ENCODE measurements around the gene SSTR3. TPM values are rescaled to one million over a fixed set of nuclear protein-coding genes. Genes with fewer than 3 reads are reported as not detected.
A peak's percentile ranks its signal among the peaks of the same experiment; 100 is the strongest.

Gene SSTR3
- total and polyA plus RNA-seq, 10 of the 15 experiments (the other 5 are each of a cell fraction or from before 2014, with no cell fraction given), result 0.03 to 4.5 (median 2.4) TPM

- DNase-seq (ENCODE audit: low read depth, low spot score) (no peak), FAIRE-seq (no peak), ATAC-seq (no peak)
- H2AFZ ChIP-seq (ENCODE audit: control insufficient read depth, low read depth, low read length), result no peak overlapping the region
- H3K9ac ChIP-seq (ENCODE audit: control insufficient read depth, insufficient read depth, low read length), result no peak overlapping the region
- WGBS (ENCODE audit: insufficient coverage, insufficient replicate concordance, low lambda C conversion rate, missing lambda C conversion rate), result 66% methylated on average over 7 of the region's 8 CpGs
- ChIA-PET CTCF (interaction anchor here (1.1 to 4.9 kb wide), 8 partner anchors 9 to 84 kb away, joined by 4 to 66 read pairs (median 5); no protein-coding TSS in a partner anchor), POLR2A (interaction anchor here (0.7 to 11.6 kb wide), 4 partner anchors 10 to 42 kb away, joined by 3 to 246 read pairs (median 3); partner anchors contain the start of gene RAC2), RAD21 (ENCODE audit: unreplicated experiment) (interaction anchor here (1.0 to 11.8 kb wide), 5 partner anchors 16 to 89 kb away, joined by 3 to 196 read pairs (median 7); partner anchors contain the start of gene RAC2), SMC1A (ENCODE audit: uncharacterized antibody, unreplicated experiment) (interaction anchor here (0.9 to 5.8 kb wide), 5 partner anchors 10 to 35 kb away, joined by 3 to 87 read pairs (median 12); partner anchors contain the start of gene RAC2)
- peaks cover 24 to 41% of the 10 kb centered on the region in 2 experiments for H3K36me3 ChIP-seq (ENCODE audit: control insufficient read depth in 2 of 2, insufficient read depth in 2 of 2, low read length in 1 of 2)
- peak overlapping the region; percentile 80; the same call in 1 of the 2 replicates for H3K27ac ChIP-seq (ENCODE audit: control insufficient read depth, insufficient read depth)
- in situ Hi-C loops (cut with MboI), result no loop called here
- no peaks in the 10 kb centered on the region for H3K27me3 ChIP-seq (replicated peaks in 1 of 2; ENCODE audit: control insufficient read depth in 2 of 2, insufficient read depth in 2 of 2, low read length in 1 of 2)
- H4K20me1 ChIP-seq (ENCODE audit: control insufficient read depth, insufficient read depth), result no peaks in the 10 kb centered on the region
- H3K4me2 ChIP-seq (ENCODE audit: control insufficient read depth, insufficient read depth), result no peak overlapping the region
- TSS peak; percentile 91 for BruUV-seq (replicated peaks)
- H3K4me3 ChIP-seq, result no peak overlapping the region
- intact Hi-C loops (cut with micrococcal nuclease; ENCODE audit: unreplicated experiment), result loop anchor here (2.0 kb wide), 2 partner anchors 19 to 35 kb away; partner anchors contain the start of gene RAC2
- H3K79me2 ChIP-seq (ENCODE audit: control insufficient read depth, insufficient read depth, low read length), result peaks cover 36% of the 10 kb centered on the region
- H3K4me1 ChIP-seq (ENCODE audit: control insufficient read depth, insufficient read depth, low read length), result peaks cover 70% of the 10 kb centered on the region
- H3K9me3 ChIP-seq (replicated peaks; ENCODE audit: control insufficient read depth, insufficient read depth, low read length), result peaks cover 4% of the 10 kb centered on the region; the same call in 2 of the 3 replicates
- TF ChIP-seq ZSCAN29 (IDR thresholded peaks at IDR 0.05) (no peak), PBX3 (IDR thresholded peaks at IDR 0.05; ENCODE audit: insufficient replicate concordance, low read depth, low read length) (no peak), PKNOX1 (IDR thresholded peaks at IDR 0.05) (no peak), HDGF (IDR thresholded peaks at IDR 0.05) (peak; percentile 21; the same call in 1 of the 2 replicates), HSF1 (IDR thresholded peaks at IDR 0.05; ENCODE audit: low read depth, low read length) (no peak), TBL1XR1 (IDR thresholded peaks at IDR 0.05; ENCODE audit: low read depth, low read length) (no peak), USF2 (IDR thresholded peaks at IDR 0.05; ENCODE audit: borderline replicate concordance, low read depth, low read length) (no peak), RAD21 (IDR thresholded peaks at IDR 0.05; ENCODE audit: insufficient read depth, low read depth, low read length) (peak; percentile 61), SUZ12 (IDR thresholded peaks at IDR 0.05; ENCODE audit: unreplicated experiment) (no peak), ZNF217 (IDR thresholded peaks at IDR 0.05) (no peak), IRF5 (IDR thresholded peaks at IDR 0.05; ENCODE audit: borderline replicate concordance) (no peak), EGR1 (IDR thresholded peaks at IDR 0.05; ENCODE audit: borderline replicate concordance in 1 of 2, low read depth in 2 of 2, low read length in 2 of 2) (no peak), SPI1 (IDR thresholded peaks at IDR 0.05; ENCODE audit: borderline replicate concordance, insufficient read depth, low read depth, low read length) (no peak), JUNB (IDR thresholded peaks at IDR 0.05) (no peak), FOS (IDR thresholded peaks at IDR 0.05; ENCODE audit: borderline replicate concordance, extremely low read depth, insufficient read length) (no peak), SREBF1 (IDR thresholded peaks at IDR 0.05; ENCODE audit: low read length) (no peak)
Measured at GRCh38 chr22:37225481-37225880, 13.2 kb upstream of the SSTR3 start.

Measured in GM12878 (cell line).